ENCODE results near the gene TLE3.

The TLE3 gene

DNA sequence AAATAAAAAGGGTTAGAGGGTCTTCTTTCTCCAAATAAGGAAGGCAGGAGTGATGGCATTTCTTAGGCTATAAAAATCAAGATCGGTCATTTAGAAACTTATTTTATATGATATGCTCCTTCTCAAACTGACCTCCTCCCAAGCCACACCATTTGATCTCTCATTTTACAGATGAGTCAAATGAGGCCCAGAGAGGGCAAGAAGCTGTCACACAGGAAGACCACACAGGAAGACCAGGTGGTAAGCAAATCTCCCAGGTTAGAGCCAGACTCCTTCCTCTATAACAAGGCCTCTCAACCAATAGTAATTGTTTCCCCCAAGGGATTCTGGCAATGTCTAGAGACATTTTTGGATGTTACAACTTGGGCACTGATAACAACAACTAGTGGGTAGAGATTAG is 13.8 kb downstream of the TLE3 start:
- no peak for DNase-seq (ENCODE audit: low read depth)

DNA sequence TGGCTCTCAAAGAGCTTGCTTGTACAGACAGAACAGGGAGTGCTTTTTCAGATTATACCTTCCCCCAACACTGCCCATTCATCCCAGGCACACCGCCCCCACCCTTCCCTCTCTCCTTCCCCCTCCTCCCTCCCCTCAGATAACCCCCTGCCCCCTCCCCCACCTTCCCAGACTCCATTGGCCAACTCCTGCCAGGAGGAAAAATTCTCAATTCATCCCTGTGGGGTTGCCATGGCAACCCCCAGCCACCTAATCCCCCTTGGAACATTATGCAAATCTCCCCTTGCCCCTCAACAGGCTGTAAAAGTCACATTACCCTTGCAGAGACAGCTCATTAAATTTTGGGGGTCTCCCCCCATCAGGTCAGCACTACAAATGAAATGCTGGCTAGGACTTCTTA is 14.3 kb downstream of the TLE3 start:
- DNase-seq (ENCODE audit: low read depth) = no peak

GRCh38 chr15:70082281-70082900 is 15.3 kb downstream of the TLE3 start:
- DNase-seq (ENCODE audit: low read depth) = no peak

DNA sequence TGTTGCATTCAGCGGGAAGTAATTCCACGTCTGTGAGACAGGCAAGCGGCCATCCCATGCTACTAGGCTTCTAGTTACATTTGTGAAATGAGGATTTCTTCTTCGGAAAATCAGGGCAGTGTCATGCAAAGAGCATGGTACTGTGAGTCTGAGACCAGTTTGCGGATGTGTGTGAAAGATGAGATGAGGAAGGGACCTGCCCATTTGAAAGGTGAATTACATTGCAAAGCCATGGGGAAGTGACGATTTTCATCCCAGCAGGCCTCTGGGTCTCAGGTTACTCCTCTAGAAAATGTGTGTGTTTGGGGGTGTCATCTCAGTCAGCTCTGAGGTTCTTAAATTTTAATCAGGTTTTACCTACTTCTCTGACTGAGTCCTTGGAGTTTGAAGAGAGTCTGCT is 16.1 kb downstream of the TLE3 start:
- no peak for DNase-seq (ENCODE audit: low read depth)

- no peak for DNase-seq (ENCODE audit: low read depth)
Measured at GRCh38 chr15:70080347-70080746, 17.4 kb downstream of the TLE3 start.

GRCh38 chr15:70079888-70080287 is 17.8 kb downstream of the TLE3 start:
- DNase-seq (ENCODE audit: low read depth) = no peak

- DNase-seq (ENCODE audit: low read depth) = no peak
Measured at GRCh38 chr15:70078578-70079417, 18.9 kb downstream of the TLE3 start.

DNA sequence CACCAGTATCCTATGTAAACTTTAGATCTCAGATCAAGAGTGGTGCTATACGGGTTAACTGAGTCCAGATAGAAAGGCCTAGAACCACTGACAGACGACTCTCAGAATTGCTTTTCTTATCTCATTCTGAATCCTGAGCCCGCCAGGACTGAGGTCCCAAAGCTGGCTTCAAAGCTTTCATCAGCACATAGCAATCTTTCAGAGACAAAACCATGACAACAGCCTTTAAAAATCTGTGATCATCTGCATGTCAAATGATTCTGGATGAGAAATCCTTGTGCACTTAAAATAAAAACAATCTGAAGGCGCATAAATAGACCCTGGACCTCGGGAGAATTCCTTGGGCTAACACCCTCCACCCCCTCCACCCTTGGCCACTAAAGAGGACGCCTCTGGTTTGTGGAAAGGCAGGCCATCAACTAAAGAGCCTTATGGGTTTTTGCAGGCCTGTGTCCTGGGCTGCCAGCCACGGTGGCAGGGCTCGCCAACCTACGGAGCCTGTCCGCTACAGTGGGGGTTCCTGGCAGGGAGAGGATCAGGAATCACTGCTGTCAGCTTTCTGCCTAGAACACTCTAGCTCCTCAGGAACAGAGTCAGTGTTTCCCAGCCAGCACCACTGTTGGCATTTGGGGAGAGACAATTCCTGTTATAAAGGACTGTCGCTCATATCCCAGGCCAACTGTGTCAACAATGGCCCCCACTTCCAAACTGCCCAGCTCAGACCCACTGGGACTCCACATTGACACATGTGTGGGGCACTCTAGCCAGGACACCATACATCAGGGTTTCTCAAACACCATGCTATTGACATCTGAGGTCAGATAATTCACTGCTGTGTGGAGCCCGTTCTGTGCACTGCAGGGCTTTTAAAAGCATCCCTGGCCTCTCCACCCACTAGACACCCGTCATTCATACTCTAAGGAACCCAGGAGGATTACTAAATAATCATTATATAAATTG is 20.2 kb downstream of the TLE3 start:
- DNase-seq (ENCODE audit: low read depth) = no peak

- DNase-seq (ENCODE audit: low read depth) = no peak
Measured at GRCh38 chr15:70074380-70074779, 23.3 kb downstream of the TLE3 start.

- DNase-seq (ENCODE audit: low read depth) = no peak
Measured at GRCh38 chr15:70072479-70072878, 25.2 kb downstream of the TLE3 start.

DNA sequence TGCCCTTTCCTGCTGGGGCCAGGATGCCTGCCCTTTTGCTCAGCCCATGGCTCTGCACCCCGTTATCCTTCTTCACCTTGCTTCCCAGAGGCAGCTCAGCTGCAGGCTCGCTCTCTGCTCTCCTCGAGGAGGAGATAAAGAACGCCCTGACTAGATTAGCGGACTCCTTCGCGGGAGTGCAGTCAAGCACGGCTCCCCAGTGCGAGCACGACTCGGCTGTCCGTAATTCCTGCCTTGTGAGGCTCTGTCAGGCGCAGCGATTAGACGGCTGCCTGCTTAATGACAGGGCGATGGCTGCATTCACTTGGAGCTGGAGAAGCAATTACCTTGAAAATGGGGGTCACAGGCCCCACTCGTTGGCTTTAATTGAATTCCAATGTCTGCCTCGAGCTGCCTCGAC is 25.9 kb downstream of the TLE3 start:
- DNase-seq (ENCODE audit: low read depth) = no peak

DNA sequence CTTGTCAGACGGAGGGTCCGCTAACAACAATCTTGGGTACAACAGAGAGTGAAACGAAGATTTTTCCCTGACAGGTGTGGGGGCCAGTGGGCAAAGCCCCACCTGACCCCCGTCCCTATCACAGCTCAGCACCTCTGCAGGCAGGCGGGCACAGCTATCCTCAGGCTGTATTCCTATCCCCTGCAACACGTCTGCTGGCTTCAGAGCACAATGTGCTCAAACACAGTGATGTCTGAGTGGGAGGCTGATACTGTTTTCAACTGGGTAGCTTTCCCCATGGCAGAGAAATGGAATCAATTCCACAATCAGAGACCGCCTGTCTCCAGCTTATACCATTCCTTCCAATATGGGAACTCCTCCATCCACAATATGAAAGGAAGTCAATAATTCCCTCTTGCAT is 28.0 kb downstream of the TLE3 start:
- DNase-seq (ENCODE audit: low read depth) = no peak

- no peak for DNase-seq (ENCODE audit: low read depth)
Measured at GRCh38 chr15:70068783-70069565, 28.7 kb downstream of the TLE3 start.

DNA sequence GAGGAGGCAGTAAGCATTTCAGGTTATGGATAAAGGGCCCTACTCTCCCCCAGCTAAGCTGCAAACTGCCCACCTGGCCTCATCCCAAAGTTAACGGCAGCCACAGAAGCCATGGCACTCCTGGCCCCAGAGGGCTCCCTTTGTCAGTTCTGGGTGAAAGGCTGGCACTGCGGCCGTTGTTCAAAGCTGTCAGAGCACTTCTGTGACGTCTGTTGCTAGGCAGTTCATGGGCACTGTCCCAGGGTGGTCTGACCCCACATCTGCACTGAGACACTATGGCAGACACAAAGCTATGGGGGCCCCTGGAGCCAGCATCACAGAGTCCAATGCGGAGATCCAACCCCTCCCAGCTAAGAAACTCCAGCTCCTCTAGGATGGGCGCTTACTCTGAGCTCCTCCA is 30.0 kb downstream of the TLE3 start:
- DNase-seq (ENCODE audit: low read depth) = no peak

DNA sequence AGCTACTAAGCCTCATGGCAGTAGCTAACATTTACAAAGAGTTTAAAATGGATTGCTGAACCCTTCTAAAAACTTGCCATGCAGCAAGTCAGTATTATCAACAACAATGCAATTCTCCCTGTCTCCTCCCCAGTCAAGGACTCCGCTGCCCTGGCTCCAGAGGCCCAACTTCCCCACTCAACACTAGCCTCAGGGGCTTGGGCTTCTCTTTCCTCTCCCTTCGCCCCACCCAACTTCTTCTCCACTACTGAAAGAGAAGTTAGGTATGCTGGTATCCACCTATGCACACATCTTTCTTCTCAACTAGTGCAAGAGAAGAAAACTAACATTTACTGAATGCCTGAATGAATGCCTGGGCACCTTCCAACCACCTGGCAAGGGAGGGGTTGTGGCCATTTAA is 30.7 kb downstream of the TLE3 start:
- DNase-seq (ENCODE audit: low read depth) = no peak

DNA sequence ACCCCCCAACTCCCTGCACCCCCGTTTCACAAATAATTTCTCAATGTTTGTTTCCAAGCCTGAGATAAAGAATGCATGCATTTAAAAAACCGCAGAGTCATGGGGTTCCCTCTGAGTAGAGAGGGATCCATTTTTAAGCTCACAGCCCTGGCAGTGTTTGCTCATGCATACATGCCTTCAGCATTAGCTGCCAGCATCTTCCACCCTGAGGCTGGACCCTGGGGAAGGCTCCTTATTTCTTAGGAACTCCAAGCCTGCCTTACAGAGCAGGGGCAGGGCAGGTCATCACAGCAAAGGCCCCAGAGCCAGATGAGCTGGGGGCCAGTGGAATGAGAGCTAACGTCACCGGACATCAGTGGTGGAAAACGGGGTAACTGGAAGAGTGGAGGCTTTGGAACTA is 31.3 kb downstream of the TLE3 start:
- no peak for DNase-seq (ENCODE audit: low read depth)

GRCh38 chr15:70066004-70066403 is 31.7 kb downstream of the TLE3 start:
- no peak for DNase-seq (ENCODE audit: low read depth)

GRCh38 chr15:70065006-70065722 is 32.6 kb downstream of the TLE3 start:
- no peak for DNase-seq (ENCODE audit: low read depth)

DNA sequence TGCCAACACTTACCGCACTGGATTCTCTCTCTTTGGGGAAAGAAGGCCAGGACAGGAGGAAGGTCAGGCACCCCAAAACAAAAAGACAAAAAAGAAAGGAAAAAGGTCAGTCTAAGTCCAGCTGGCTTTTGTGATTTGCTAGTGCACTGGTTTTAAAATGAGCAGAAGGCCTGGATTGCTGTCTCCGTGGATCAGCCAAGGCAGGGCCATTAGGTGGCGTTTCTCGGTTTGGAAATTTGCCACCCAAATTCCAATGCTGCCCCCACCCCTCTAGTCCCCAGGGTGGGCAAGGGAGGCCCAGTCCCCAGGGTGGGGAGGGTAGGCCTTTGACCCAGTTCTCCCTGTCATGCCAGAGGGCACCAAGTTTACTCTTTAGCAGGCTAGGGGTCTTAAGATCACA is 33.3 kb downstream of the TLE3 start:
- DNase-seq (ENCODE audit: low read depth) = no peak

DNA sequence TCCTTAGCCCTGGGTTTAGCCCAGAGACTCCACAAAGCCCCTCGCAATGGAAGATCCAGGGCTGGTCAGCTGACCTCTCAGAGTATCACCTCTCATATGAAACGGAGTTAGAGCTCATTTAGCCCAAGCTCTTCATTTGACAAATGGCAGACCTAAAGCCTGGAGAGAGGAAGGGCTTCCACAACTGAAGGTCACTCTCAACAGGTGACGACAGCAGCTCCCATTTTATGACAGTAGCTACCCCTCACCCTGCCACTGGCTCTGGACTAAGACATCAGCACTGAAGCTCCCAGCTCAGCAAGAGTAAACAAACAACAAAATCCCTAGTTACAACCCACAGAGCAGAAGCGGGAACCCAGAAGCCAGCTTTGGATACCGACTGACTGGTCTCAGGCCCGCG is 33.7 kb downstream of the TLE3 start:
- DNase-seq (ENCODE audit: low read depth) = no peak

DNA sequence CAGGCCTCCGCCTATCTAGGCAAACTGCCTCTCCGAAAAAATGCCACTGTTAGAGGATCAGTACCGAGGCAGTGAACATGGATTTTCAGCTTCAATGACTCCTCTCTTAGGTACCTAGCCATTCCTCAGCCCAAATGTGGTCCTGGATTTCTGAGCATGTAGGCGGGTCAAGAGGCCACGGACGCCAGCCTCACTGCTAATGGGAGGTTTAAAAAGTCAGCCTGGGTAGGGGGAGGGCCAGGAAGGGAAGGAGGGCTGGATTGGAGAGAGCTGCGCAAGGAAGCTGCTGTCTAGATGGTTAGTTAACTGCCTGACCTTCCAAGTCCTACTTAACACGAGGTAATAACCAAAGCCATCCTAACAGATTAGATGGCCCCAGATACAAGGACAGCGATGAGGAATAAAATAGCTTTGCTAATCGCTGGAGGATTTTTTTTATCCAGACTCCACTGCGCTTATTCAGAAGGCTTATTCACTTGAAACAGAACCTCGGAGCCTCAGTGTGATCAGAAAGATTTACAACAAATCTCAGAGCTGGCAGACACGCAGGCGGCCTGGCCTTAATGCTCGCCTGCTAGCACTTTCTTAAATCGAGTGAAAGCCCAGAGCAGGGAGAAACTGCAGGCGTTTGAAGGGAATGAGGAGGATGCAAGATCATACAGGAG is 34.3 kb downstream of the TLE3 start:
- no peak for DNase-seq (ENCODE audit: low read depth)
